Right ventricle myocardium inferior (tissue), 1 donor: ENCODE results near the gene MYOM1. TPM values are rescaled to one million over a fixed set of nuclear protein-coding genes. Genes with fewer than 3 reads are reported as not detected.
"Not testable (repeated sequence)": the region's sequence is repeated elsewhere in the genome, so short reads cannot be mapped to it uniquely, and the experiment has no call there.

Source experiments
- ATAC-seq: fragments of 200-7000 bp; cut with Tn5 transposase; one replicate; pipeline ENCODE4 v1.9.1; 2020; ENCODE audit warnings: mild to moderate bottlenecking, moderate library complexity
- DNase-seq: peaks from one replicate; pipeline ENCODE4 v3.0.0; 2021; ENCODE audit errors: missing footprints
- intact Hi-C: fragments of 100-400 bp; cut with DNase I; formaldehyde crosslinking; loops from one replicate; pipeline ENCODE4 v1.11.0; 2022
- total RNA-seq: library from RNA; stranded (reverse); fragmentation: NEBNext Ultra II Directional; extraction: Animal tissue kit (Norgen Biotek cat#: 25700); gene quantifications from one replicate; pipeline ENCODE4 v1.2.1, GENCODE V29; 2021
- donor health status: DM: no; HTN: yes; CAD: no; lungs with severe emphysema.

Gene MYOM1
- total RNA-seq, 1 donor from 2014 or later, result 611 TPM

DNA sequence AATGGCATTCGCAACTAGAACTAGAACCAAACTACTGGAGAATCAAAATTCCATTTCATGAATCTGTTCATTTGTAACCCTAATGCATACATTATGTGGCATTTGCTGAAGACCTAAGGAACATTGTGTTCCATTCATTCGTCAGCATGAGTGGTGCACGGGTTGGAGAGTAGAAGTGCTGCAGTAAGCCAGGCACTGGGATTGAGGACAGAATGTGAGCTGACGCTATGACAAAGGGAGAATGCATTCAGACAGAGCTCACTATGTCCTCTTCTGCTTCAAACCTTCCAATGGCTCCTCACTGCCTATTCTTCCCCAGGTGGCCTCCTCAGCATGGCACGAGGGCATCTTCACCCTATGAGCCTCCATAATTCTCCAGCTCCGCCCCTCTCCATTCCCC is 6.3 kb upstream of the MYOM1 start:
- intact Hi-C loops, result no loop called here
- peak; percentile 53 for ATAC-seq
- no peak for DNase-seq

DNA sequence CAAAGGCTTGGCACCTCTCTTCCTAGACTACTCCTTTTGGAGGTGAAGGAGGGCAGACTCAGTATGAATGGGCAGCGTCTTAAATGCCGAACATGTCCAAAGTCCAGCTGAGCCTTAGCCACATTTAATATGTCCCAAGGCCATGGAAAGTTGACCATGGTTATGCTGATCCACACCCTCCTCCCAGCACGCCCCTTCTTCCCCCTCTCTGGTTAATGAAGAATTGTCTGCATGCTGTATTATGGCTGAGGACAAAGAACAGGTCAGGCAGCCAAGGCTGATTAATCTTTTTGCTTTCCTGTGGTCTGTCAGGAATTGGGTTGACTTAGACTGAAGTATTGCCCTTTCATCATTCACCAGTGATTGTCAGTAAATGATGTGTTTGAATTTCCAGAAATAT is 5.8 kb upstream of the MYOM1 start:
- ATAC-seq, result no peak
- intact Hi-C loops, result no loop called here
- DNase-seq, result no peak

DNA sequence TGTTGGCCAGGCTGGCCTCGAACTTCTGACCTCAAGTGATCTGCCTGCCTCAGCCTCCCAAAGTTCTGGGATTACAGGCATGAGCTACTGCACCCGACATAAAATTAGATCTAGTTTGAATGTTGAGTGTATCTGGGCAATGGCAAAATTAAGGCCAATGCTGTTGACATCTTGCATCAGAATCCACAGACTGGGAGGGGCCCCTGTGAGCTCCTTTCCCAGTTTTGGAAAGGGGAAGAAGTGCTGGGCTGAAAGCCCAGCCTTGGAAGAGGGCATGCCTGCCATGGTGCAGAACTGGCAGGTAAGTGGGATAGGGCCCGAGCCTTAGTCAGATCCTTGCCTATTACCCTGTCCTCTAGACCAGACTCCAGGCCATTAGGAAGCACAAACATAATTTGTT is 4.5 kb upstream of the MYOM1 start:
- DNase-seq (no peak), ATAC-seq (peak; percentile 63)
- intact Hi-C loops, result no loop called here

DNA sequence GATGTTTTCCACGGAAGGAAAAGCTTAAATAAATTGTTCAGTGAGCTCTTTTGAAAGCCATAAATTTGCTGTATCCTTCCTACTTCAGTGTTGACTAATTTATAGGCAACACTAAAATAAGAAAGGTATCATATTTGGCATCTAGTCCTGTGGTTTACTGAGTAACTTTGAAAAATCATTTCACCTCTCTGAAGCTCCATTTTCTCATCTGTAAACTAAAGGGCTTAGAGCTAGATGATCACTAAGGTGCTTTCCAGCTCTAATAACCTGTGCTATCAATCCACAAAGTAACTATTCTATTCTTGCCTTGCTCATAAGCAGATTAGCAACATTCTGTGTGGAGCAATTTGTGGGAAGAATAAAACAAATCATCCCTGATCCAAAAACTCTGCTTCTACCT is 3.6 kb upstream of the MYOM1 start:
- ATAC-seq, result no peak
- DNase-seq, result no peak
- intact Hi-C loops, result no loop called here

DNA sequence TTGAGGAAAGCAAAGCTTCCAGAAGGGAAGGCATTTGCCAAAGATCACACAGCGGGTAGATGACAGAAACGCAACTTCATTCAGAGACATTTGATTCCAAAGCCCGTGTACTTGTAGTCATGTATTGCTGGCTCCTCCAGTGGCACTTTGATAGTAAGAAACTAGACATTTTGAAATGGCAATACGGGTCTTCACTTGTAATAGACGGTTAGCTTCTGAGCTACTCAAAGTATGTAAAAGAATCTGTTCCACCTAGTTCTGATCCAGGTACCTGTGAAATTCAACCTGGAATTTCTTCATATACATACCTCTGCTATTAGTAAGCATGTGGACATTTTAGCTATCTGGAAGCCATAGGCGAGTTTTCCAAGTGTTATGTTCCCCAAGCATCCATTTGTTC is 1.7 kb upstream of the MYOM1 start:
- ATAC-seq (no peak), DNase-seq (no peak)
- intact Hi-C loops, result no loop called here

DNA sequence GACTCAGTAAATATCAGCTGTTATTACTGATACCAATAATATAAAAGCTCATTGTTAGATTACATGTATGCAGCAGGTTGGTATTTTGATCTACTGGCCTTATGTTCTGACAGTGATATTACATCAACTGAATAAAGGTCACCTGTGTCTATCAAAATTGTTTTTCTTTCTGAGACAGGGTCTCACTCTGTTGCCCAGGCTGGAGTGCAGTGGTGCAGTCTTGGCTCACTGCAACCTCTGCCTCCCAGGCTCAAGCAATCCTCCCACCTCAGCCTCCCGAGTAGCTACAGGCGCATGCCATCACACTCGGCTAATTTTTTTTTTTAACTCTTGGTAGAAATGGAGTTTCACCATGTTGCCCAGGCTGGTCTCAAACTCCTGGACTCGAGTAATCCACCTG is 1.1 kb upstream of the MYOM1 start:
- ATAC-seq, intact Hi-C loops, DNase-seq: not testable (repeated sequence)

DNA sequence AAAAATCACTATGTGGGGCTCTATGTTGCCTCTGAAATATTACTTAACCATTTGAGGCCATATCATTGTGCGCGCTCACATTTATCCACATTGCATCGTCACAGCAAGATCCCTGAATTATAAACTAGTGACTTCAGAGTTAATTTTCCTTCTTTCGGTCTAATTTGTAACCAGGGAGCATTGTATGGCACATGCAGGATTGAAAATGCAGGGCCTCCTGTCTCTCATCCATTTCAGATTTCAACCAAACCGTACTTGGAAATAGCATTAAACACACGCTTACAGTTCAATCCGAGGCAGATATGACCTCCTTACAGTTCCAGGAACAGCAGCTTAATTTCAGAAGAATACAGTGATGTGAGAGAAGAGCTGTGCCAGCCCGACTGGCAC is 532 bp downstream of the MYOM1 start:
- ATAC-seq (no peak), DNase-seq (no peak)
- intact Hi-C loops, result loop anchor here (2.0 kb wide), 1 partner anchor 28 kb away; the partner anchor contains the start of gene MYL12A

DNA sequence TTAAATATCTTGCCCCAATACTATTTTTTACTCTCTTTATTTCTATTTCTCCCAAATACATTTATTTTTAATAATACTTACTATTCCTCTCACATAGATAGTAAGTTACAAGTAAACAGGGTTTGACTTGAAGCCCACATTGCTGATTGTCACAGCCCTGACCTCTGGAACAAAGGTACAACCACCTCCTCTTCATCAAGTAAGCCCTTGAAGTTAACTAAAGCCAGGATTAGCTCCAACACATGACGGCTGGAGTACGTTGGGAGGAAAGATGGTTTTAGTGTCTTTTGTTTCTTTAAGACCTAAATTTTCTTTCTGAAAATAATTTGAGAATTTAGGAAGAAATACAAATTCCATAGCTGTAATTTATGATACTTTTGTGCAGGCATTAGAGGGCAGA is 949 bp downstream of the MYOM1 start:
- ATAC-seq (no peak), DNase-seq (no peak)
- intact Hi-C loops, result loop anchor here (2.0 kb wide), 1 partner anchor 28 kb away; the partner anchor contains the start of gene MYL12A

DNA sequence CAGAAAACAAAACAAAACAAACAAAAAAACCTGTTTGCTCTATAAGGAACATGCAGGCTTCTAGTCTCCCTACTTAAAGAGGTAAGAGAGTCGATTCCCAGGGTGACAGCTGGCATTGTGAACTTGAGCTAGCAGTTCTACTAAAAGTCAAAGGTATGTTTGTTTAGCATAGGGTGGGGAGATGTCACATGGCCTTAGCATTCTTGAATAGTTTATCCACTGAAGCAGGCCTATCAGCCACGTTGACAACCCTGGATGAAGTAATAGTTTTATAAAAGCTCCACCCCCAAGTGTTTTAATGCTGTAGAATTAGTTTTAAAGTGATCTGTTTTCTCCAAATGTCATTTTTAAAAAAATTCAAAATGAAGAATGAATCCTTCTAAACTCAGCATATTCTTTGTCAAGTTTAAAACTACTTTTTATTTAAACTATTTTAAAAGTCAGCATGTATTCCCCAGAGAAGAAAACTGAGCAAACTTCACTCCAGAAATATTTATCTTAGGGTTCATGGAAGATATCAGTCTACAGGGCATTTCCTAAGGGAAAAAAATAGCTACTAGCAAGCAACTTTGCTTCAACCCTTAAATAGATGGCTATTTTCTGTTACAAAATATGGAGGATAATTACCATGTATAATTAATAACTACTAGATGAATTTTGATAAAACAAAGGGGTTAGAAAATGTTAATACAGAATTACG is 1.7 kb downstream of the MYOM1 start:
- ATAC-seq (peak; percentile 58), DNase-seq (no peak)
- intact Hi-C loops, result loop anchor here (2.0 kb wide), 1 partner anchor 29 kb away; the partner anchor contains the start of gene MYL12A

DNA sequence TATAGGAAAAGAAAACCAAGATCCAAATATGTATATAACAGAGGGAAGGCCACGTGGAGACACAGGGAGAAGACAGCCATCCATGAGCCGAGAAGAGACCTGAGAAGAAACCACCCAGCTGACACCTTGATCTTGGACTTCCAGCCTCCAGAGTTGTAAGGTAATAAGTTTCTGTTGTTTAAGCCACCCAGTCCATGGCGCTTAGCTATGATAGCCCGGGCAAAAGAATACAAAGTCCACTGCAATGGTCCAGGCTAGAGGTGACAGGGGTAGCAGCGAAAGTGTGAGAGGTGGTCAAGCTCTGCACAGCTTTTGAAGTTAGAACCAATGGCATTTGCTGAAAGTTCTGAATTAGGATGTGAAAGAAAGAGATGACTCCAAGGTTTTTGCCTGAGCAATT is 2.8 kb downstream of the MYOM1 start:
- intact Hi-C loops, result no loop called here
- no peak for DNase-seq
- ATAC-seq, result no peak

DNA sequence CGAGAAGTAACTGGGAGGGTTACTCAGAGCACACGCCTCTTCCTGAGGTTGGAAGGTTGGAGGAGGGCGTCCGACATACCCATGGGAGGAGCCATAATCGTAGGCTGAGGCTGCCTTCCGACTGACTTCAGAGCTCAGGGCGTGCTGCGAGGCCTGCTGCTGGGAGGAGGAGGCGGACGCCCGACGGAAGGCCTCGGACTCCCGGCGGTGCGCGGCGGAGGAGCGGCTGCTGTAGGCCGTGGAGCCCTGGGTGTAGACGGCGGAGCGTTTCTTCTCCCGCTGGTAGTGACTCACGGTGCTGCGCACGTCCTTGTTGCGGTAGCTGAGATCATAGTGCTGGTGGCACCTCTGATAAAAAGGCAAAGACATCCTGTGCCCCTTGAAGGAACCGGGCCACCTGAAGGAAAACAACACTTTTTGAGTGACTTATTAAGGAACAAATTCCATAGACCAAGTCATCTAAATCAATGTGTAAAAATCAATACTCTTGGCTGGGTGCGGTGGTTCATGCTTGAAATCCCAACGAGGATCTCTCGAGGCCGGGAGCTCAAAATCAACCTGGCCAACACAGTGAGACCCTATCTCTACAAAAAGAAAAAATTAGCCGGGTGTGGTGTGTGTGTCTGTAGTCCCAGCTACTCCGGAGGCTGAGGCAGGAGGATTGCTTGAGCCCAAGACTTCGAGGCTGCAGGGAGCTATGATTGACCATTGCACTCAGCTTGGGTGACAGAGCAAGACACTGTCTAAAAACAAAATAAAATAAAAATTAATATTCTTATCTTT is 4.7 kb downstream of the MYOM1 start:
- DNase-seq (no peak), ATAC-seq (no peak)
- intact Hi-C loops, result no loop called here

DNA sequence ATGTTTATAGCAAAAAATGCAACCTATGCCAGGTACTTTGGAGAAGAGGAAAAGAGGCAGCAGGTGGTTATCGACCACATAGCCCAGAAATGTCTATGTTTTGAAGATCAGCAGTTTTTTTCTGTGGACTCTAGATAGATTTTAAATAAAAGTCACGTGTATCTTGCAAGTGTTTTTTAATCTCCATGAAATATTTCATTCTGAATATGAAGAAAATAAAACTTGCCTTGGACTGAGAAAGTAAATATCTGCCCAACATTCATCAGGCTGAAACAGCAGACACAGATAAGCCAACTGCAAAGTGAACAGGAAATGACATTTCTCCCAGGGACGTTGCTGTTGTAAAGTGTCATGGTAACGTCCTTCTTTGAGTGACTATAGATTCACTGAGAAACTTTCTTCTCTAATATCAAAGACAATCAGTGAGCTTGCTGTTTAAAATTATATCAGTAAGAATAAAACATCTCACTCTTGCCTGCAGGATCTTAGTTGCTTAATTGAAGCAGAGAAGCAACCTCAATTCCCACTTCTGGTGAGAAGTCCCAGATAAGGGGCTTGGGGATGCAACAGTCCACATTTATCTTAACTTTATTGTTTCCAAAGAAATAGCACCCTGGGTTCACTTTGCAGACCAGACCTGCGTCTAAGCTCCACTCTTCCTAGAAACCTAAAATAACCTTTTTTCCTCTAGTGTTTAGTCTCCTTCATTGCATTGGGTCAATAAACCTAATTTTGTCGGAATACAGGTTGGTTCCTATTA is 6.3 kb downstream of the MYOM1 start:
- intact Hi-C loops, result no loop called here
- ATAC-seq, result no peak
- no peak for DNase-seq

DNA sequence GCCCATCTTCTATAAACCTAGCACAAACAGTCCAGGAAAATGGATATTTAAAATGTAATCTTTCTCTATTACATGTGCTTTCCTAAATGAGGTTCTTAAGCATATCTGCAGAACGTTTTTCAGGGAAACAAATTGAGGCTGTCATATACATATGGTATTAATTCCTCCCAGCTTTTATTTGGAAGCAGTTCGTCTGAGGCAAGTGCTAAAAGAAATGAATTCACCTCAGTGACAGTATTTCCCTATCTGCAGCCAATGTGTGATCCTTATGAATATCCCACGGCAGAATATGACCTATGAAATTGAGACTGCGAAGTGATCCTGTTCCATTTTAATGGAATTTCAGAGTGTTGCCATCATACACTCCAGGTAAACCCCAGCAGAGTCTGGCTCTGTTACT is 7.1 kb downstream of the MYOM1 start:
- intact Hi-C loops, result no loop called here
- ATAC-seq (no peak), DNase-seq (no peak)

DNA sequence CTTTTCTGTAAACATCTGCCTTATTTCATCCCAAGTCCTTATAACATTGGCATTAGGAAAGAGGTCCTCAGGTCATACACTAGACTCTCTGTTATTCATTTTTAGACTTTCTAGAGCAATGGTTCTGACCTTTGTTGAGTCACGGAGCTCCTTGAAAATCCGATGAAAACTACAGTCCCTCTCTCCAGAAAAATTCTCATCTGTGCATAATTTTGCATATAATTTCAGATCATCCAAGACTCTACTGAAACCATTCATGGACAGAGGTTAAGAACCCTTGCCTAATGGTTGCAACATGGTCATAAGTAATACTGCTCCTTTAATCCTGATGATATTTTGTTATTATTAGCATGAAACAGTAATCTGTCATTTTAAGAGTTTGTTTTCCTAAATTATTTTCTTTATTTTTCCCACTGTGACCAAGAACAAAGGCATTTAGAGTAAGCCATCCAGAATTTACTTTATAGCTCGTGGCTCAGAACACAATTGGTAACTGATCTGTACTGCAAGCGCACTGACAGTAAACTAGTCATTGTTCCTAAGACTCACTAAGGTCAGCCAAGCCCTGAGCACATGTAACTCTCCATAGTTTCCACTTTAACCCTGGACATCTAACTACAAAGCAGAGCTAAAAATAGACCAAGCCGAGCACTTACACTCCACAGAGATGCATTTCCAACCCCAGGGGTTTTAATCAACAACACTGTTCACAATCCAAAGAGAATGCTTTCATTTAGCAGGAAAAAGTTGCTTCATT is 8.4 kb downstream of the MYOM1 start:
- no peak for DNase-seq
- peak; percentile 82 for ATAC-seq
- intact Hi-C loops, result no loop called here

DNA sequence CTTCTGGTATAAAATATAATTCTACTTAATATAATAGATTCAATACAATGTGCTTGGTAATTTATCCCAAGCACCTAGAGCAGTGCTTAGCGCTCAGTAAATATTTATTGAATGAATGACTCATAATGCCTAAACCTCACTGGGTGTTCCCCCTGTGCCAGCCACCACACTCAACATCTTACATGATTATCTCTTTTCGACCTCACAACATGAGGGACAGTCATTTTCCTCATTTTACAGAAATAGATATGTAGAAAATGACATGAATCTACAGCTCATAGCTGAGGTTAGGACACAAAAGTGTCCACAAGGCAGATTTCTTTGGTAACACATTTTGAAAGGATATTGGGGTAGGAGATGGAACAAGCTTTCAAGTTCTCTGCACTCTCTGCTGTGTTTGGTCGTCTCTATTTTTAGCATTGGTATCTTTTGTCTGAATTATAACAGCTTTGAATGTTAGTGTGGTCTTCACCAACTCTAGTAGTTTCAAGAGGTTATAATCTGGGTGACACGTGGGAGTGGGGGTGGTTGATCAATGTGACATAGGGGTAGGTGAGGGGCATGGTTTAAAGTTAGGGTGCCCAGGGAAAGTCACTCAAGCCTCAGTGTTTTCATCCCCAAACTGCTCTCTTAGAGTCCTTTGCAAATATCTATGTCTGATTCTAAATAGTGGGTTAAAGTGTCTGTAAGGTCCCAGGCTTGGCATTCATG is 9.8 kb downstream of the MYOM1 start:
- DNase-seq, result no peak
- intact Hi-C loops, result no loop called here
- no peak for ATAC-seq

DNA sequence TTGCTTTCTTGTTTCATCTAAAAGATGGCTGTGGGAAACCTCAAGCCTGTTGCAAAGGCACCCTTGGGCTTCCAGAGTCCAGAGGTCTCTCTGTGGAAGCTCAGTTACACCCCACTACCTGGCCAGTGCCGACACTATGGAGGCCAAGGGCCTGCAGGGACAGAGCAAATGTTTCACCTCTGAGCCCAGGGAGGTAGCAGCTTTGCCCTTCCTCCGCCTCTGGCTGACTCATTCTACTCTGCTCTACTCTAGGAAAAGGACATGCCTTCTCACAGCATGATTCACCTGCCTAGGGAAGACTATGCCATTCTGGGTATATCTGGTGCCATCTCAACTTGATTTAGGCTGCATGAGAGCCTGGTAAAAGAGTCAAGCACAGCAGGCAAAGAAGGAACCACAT is 12.2 kb downstream of the MYOM1 start:
- intact Hi-C loops, result no loop called here
- DNase-seq (no peak), ATAC-seq (peak; percentile 46)

DNA sequence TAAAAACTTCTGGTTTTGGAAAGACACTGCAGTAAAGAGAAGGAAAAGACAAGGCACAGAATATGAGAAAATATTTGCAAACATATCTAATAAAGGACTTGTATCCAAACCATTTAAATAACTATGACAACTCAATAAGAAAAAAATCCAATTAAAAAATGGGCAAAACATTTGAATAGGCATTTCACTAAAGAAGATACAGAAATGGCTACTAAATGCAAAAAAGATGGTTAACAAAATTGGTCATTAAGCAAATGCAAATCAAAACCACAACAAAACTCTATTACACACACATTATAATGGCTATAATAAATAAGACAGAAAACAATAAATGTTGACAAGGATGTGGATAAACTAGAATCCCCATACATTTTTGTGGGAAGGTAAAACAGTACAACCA is 14.5 kb downstream of the MYOM1 start:
- DNase-seq, result no peak
- no peak for ATAC-seq
- intact Hi-C loops, result no loop called here

DNA sequence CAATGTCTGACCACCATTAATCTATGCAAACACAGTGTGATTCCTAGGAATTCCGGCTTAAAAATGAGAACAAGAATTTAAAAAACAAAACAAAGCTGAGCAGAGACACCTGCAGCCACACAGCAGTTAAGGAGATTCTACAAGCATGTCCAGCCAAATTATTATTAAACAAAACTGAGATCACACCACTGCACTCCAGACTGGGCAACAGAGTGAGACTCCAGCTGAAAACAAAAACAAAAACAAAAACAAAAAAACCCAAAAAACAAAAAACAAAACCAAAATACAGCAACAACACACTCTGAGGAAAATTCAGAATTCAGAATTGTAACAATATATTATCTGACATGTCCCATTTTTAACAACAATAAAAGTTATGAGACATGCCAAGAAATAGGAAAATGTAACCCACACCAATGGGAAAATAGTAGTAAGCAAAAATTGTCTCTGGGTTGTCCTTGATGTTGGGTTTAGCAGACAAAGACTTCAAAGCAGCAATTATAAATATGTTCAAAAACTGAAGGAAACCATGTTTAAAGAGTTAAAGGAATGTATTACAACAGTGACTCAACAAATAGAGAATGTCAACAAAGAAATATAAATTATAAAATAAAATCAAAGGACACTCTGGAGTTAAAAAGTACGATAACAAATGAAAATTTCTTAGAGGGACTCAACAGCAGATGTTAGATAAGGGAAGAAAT is 19.7 kb downstream of the MYOM1 start:
- no peak for ATAC-seq
- no peak for DNase-seq
- intact Hi-C loops, result no loop called here
